Activated naive CD4-positive, alpha-beta T cell treated with anti-CD3 and anti-CD28 coated beads for 36 hours (primary cell): Measurements from ENCODE around the gene PPARGC1A. TPM values are rescaled to one million over a fixed set of nuclear protein-coding genes. Genes with fewer than 3 reads are reported as not detected.

ENCODE experiments used
- CTCF ChIA-PET: fragments of 350-600 bp; sonication (Branson Sonifier 250); formaldehyde crosslinking; loops from one replicate; lab custom pipeline; 2021; ENCODE audit warnings: antibody characterized with exemption; lab: Charles Lee
- DNase-seq: peaks from one replicate; pipeline ENCODE4 v3.0.0-alpha.2; 2020
- H3K27ac Mint-ChIP-seq: one replicate; pipeline ENCODE4 v1.8.0; 2021; ENCODE audit warnings: mild to moderate bottlenecking, mixed read lengths
- H3K27me3 Mint-ChIP-seq: one replicate; pipeline ENCODE4 v1.8.0; 2021; ENCODE audit warnings: low read depth, mixed read lengths
- H3K36me3 Mint-ChIP-seq: one replicate; pipeline ENCODE4 v1.8.0; 2021; ENCODE audit warnings: low read depth, mixed read lengths
- H3K4me1 Mint-ChIP-seq: one replicate; pipeline ENCODE4 v1.8.0; 2021; ENCODE audit warnings: low read depth, mixed read lengths
- H3K4me3 Mint-ChIP-seq: one replicate; pipeline ENCODE4 v1.8.0; 2021; ENCODE audit warnings: mild to moderate bottlenecking, moderate library complexity, mixed read lengths
- H3K9me3 Mint-ChIP-seq: one replicate; pipeline ENCODE4 v1.8.0; 2021; ENCODE audit warnings: mixed read lengths
- intact Hi-C: fragments of 100-400 bp; cut with micrococcal nuclease; formaldehyde crosslinking; loops from one replicate; pipeline ENCODE4 v1.15.1; 2023
- total RNA-seq, 2 experiments: library from RNA; stranded (reverse); gene quantifications; one replicate each; pipeline ENCODE4 v1.2.3, GENCODE V29; 2021

Gene PPARGC1A
- total RNA-seq, 2 experiments from 2014 or later = not detected

GRCh38 chr4:23923141-23923540 is 33.3 kb upstream of the PPARGC1A start:
- Mint-ChIP-seq H3K4me3 (no peak overlapping the region), H3K9me3 (no peaks in the 10 kb centered on the region), H3K27me3 (peaks cover 5% of the 10 kb centered on the region), H3K4me1 (no peaks in the 10 kb centered on the region), H3K36me3 (no peaks in the 10 kb centered on the region), H3K27ac (no peak overlapping the region)
- no peak for DNase-seq
- CTCF ChIA-PET = no interaction called here
- intact Hi-C loops = no loop called here

DNA sequence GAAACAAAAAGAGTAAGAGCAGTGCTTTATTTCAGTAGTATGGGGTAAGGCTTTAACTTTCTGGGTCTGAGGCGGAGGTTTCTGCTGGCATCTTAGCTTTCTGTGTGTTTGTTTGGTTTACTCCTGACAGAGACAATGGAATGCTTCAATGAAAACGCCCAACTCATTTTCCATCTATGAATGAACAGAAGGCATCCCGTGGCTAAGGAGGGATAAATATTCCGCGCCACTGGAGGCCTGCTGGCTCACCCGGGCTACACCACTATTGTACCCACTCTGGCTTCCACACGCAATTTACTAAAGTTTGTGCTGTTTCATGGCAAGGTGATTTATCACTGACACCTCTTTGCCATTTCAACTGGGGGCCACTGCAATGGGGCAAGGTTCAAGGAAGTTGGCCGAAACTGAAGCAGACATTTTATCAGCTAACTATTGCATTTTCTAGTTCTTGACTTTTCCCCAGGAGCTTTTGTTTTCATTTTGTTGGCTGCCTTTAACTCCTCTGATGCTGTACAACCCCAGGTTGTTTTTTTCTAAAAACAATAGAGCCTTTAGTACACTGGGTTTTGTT is 32.8 kb upstream of the PPARGC1A start:
- H3K27me3 Mint-ChIP-seq = peaks cover 5% of the 10 kb centered on the region
- CTCF ChIA-PET = no interaction called here
- no peaks in the 10 kb centered on the region for H3K9me3 Mint-ChIP-seq
- DNase-seq = no peak
- H3K36me3 Mint-ChIP-seq = no peaks in the 10 kb centered on the region
- intact Hi-C loops = no loop called here
- H3K4me3 Mint-ChIP-seq = no peak overlapping the region
- H3K27ac Mint-ChIP-seq = no peak overlapping the region
- H3K4me1 Mint-ChIP-seq = no peaks in the 10 kb centered on the region

GRCh38 chr4:23922013-23922412 is 32.2 kb upstream of the PPARGC1A start:
- no peak overlapping the region for H3K4me3 Mint-ChIP-seq
- CTCF ChIA-PET = no interaction called here
- H3K27ac Mint-ChIP-seq = no peak overlapping the region
- peaks cover 5% of the 10 kb centered on the region for H3K27me3 Mint-ChIP-seq
- H3K36me3 Mint-ChIP-seq = no peaks in the 10 kb centered on the region
- no peak for DNase-seq
- no peaks in the 10 kb centered on the region for H3K9me3 Mint-ChIP-seq
- H3K4me1 Mint-ChIP-seq = no peaks in the 10 kb centered on the region
- intact Hi-C loops = no loop called here

- H3K9me3 Mint-ChIP-seq = no peaks in the 10 kb centered on the region
- no peaks in the 10 kb centered on the region for H3K36me3 Mint-ChIP-seq
- CTCF ChIA-PET = no interaction called here
Measured at GRCh38 chr4:23921447-23921845, 31.6 kb upstream of the PPARGC1A start.

GRCh38 chr4:23920716-23921446 is 31.0 kb upstream of the PPARGC1A start:
- Mint-ChIP-seq H3K36me3 (no peaks in the 10 kb centered on the region), H3K9me3 (no peaks in the 10 kb centered on the region), H3K4me1 (no peaks in the 10 kb centered on the region), H3K27me3 (peaks cover 6% of the 10 kb centered on the region), H3K27ac (no peak overlapping the region), H3K4me3 (no peak overlapping the region)
- DNase-seq = no peak
- CTCF ChIA-PET = no interaction called here
- intact Hi-C loops = no loop called here

More at GRCh38 chr4:23921447-23921845, 31.6 kb upstream of the PPARGC1A start:
- intact Hi-C loops = no loop called here
- DNase-seq = no peak
- H3K4me1 Mint-ChIP-seq = no peaks in the 10 kb centered on the region
- H3K27ac Mint-ChIP-seq = no peak overlapping the region
- no peak overlapping the region for H3K4me3 Mint-ChIP-seq
- peaks cover 6% of the 10 kb centered on the region for H3K27me3 Mint-ChIP-seq

DNA sequence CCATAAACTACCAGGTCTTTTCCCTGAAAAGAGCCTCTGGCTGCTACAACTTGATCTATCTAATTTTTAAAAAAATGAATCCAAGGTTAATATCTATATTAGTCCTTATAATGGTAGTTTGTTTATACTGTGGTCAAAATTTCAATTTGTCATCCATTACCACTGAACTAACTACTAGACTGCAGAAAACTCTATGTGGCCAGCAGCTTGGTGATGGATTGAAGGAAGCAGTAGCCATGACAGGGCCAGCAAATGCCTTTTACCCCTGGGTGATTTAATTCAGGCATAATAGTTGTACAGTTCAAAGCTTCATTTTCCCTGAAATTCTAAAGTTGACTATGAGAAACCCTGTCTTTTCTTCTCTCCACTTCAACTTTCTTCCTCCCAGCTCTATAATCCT is 30.4 kb upstream of the PPARGC1A start:
- no peaks in the 10 kb centered on the region for H3K36me3 Mint-ChIP-seq

DNA sequence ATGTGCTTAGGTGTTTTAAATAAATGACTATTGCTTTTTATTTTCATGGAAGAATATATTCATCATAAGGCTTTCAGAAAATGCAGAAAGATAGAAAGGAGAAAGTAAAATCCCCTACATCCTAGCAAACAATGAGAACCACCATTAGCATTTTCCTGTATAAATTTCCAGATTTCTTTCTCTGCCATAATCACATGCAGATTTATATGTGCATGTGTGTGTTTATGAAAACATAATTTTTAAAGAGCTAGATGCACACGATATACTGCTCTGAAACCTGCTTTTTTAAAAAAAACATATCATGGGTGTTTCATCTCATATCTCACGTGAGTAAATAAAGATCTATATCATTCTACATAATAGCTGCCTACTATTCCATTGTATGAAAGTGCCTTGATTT is 26.4 kb upstream of the PPARGC1A start:
- H3K4me3 Mint-ChIP-seq = no peak overlapping the region

More for the DNA sequence above, 30.4 kb upstream of the PPARGC1A start:
- no peaks in the 10 kb centered on the region for H3K9me3 Mint-ChIP-seq
- H3K4me3 Mint-ChIP-seq = no peak overlapping the region
- DNase-seq = no peak
- no peaks in the 10 kb centered on the region for H3K4me1 Mint-ChIP-seq
- intact Hi-C loops = no loop called here
- CTCF ChIA-PET = no interaction called here
- H3K27me3 Mint-ChIP-seq = peaks cover 8% of the 10 kb centered on the region
- H3K27ac Mint-ChIP-seq = no peak overlapping the region

GRCh38 chr4:23915459-23916132 is 25.7 kb upstream of the PPARGC1A start:
- Mint-ChIP-seq H3K9me3 (no peaks in the 10 kb centered on the region), H3K4me1 (no peaks in the 10 kb centered on the region), H3K27me3 (peaks cover 7% of the 10 kb centered on the region), H3K27ac (no peak overlapping the region), H3K4me3 (no peak overlapping the region), H3K36me3 (no peaks in the 10 kb centered on the region)
- intact Hi-C loops = no loop called here
- no peak for DNase-seq
- CTCF ChIA-PET = no interaction called here

More for the DNA sequence above, 26.4 kb upstream of the PPARGC1A start:
- CTCF ChIA-PET = no interaction called here
- Mint-ChIP-seq H3K9me3 (no peaks in the 10 kb centered on the region), H3K27ac (no peak overlapping the region), H3K27me3 (peaks cover 7% of the 10 kb centered on the region), H3K4me1 (no peaks in the 10 kb centered on the region), H3K36me3 (no peaks in the 10 kb centered on the region)
- no peak for DNase-seq
- intact Hi-C loops = no loop called here

DNA sequence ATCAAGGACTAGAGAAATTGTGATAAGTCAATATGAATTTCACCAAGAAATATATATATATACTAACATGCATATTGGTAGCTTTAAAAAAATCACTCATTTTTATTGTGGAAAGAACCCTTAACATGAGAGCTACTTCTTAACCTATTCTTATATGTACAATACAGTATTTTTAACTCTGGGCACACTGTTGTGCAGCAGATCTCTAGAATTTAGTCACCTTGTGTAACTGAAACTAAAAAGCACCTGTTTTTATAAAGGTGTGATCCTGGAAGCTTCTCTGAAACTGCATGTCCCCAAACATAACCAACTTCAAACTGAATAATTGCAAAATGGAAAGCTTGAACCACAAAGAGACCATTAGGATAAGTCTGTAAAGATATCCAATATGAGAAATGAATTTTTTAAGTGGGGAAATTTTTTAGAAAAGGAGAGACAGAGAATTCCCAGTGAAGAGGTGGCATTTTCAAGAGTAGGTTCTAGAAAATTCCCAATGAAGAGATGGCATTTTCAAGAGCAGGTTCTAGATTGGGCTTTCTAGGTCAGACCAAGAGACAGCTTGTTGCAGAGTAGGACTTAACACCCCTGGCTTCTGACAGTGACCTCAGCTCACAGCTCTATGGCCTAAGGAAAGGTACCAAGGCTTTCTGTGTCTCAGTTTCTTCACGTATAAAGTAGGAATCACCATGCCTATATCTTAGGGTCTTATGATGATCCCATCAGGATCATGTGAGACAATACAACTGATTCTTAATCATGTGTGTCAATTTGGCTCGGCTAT is 22.0 kb upstream of the PPARGC1A start:
- no peaks in the 10 kb centered on the region for H3K9me3 Mint-ChIP-seq
- CTCF ChIA-PET = no interaction called here
- no peak overlapping the region for H3K4me3 Mint-ChIP-seq
- peaks cover 5% of the 10 kb centered on the region for H3K27me3 Mint-ChIP-seq
- intact Hi-C loops = no loop called here
- H3K27ac Mint-ChIP-seq = no peak overlapping the region
- no peaks in the 10 kb centered on the region for H3K36me3 Mint-ChIP-seq
- no peaks in the 10 kb centered on the region for H3K4me1 Mint-ChIP-seq
- no peak for DNase-seq

GRCh38 chr4:23909671-23910070 is 19.8 kb upstream of the PPARGC1A start:
- no peaks in the 10 kb centered on the region for H3K36me3 Mint-ChIP-seq
- intact Hi-C loops = no loop called here

GRCh38 chr4:23906839-23907238 is 17.0 kb upstream of the PPARGC1A start:
- Mint-ChIP-seq H3K4me3 (no peak overlapping the region), H3K4me1 (no peaks in the 10 kb centered on the region), H3K27ac (no peak overlapping the region), H3K9me3 (no peaks in the 10 kb centered on the region), H3K36me3 (no peaks in the 10 kb centered on the region), H3K27me3 (no peaks in the 10 kb centered on the region)
- CTCF ChIA-PET = no interaction called here
- no peak for DNase-seq
- intact Hi-C loops = no loop called here

More at GRCh38 chr4:23909671-23910070, 19.8 kb upstream of the PPARGC1A start:
- no peaks in the 10 kb centered on the region for H3K9me3 Mint-ChIP-seq
- CTCF ChIA-PET = no interaction called here
- DNase-seq = no peak
- no peak overlapping the region for H3K4me3 Mint-ChIP-seq
- no peak overlapping the region for H3K27ac Mint-ChIP-seq
- no peaks in the 10 kb centered on the region for H3K4me1 Mint-ChIP-seq
- no peaks in the 10 kb centered on the region for H3K27me3 Mint-ChIP-seq

DNA sequence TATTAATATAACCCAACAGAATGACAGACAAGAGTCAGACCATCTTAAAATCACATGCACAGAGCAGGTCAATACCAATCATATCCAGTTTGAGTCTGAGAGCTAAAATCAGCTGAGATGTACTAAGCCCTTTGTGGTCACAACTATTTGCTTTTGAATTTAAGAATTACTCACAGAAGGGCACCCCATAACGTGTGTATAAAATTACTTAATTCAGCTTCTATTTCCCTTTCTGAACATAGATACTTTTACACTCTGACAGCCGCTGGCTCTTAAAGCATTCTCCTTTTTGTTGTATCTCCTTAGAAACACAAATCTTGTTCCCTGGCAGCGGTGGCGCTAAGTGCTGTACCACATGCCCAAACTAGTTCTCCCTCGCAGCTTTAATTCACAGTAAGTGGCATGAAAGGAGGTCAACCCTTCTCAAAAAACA is 14.8 kb upstream of the PPARGC1A start:
- CTCF ChIA-PET = no interaction called here
- H3K27ac Mint-ChIP-seq = no peak overlapping the region

More for the DNA sequence above, 14.8 kb upstream of the PPARGC1A start:
- no peak for DNase-seq
- H3K4me1 Mint-ChIP-seq = no peaks in the 10 kb centered on the region
- H3K4me3 Mint-ChIP-seq = no peak overlapping the region
- intact Hi-C loops = no loop called here
- peaks cover 2% of the 10 kb centered on the region for H3K27me3 Mint-ChIP-seq
- no peaks in the 10 kb centered on the region for H3K36me3 Mint-ChIP-seq
- no peaks in the 10 kb centered on the region for H3K9me3 Mint-ChIP-seq
